RWPE1 (cell line): ENCODE data around the gene SSTR5.

Experiments used
- CTCF ChIA-PET: fragments of 350-600 bp; sonication (Branson Sonifier 250); formaldehyde crosslinking; extraction: SDS; loops from one replicate; lab custom pipeline; 2021; lab: Yijun Ruan, JAX
- POLR2A ChIA-PET: fragments of 400-600 bp; formaldehyde crosslinking; extraction: SDS; loops from one replicate; lab custom pipeline; 2020; ENCODE audit warnings: antibody characterized with exemption; ENCODE audit not compliant: low non-redundant PET; lab: Yijun Ruan, JAX
- DNase-seq: peaks from one replicate; pipeline ENCODE4 v3.0.0; 2012; ENCODE audit warnings: low spot score
- H3K27ac ChIP-seq: fragments of 450-650 bp; 2 replicates; pipeline ENCODE4 v1.5.1; 2017
- CTCF ChIP-seq: fragments of 450-650 bp; conservative IDR thresholded peaks from 2 replicates; pipeline ENCODE4 v1.5.1; 2017; ENCODE audit warnings: low read depth, mild to moderate bottlenecking

The SSTR5 gene

GRCh38 chr16:1056196-1056595 is 16.4 kb upstream of the SSTR5 start:
- ChIA-PET CTCF (interaction anchor here (0.7 to 2.1 kb wide), 3 partner anchors 12 to 57 kb away, joined by 3 to 11 read pairs (median 3); no protein-coding TSS in a partner anchor), POLR2A (no interaction called here)
- DNase-seq: no peak
- H3K27ac ChIP-seq: no peak overlapping the region
- TF ChIP-seq CTCF: no peak

GRCh38 chr16:1057252-1057932 is 15.2 kb upstream of the SSTR5 start:
- ChIA-PET CTCF (interaction anchor here (0.6 to 2.1 kb wide), 18 partner anchors 10 to 243 kb away, joined by 3 to 11 read pairs (median 4); no protein-coding TSS in a partner anchor), POLR2A (no interaction called here)
- TF ChIP-seq CTCF: peak; percentile 93
- peak; percentile 47 for DNase-seq
- H3K27ac ChIP-seq: no peak overlapping the region

- TF ChIP-seq CTCF: no peak
- ChIA-PET CTCF (interaction anchor here (0.6 to 1.4 kb wide), 9 partner anchors 10 to 244 kb away, joined by 3 to 10 read pairs (median 3); no protein-coding TSS in a partner anchor), POLR2A (no interaction called here)
- no peak overlapping the region for H3K27ac ChIP-seq
- DNase-seq: no peak
These were observed 14.3 kb upstream of the SSTR5 start for GRCh38 chr16:1058216-1058615.

- no peak for TF ChIP-seq CTCF
- ChIA-PET POLR2A (no interaction called here), CTCF (no interaction called here)
- H3K27ac ChIP-seq: no peak overlapping the region
- DNase-seq: no peak
These were observed 13.2 kb upstream of the SSTR5 start for GRCh38 chr16:1059310-1059709.

- CTCF ChIA-PET: interaction anchor here (0.6 to 0.7 kb wide), 2 partner anchors 40 to 174 kb away, joined by 3 to 7 read pairs; no protein-coding TSS in a partner anchor
- no peak for DNase-seq
- TF ChIP-seq CTCF: no peak
- no peak overlapping the region for H3K27ac ChIP-seq
- POLR2A ChIA-PET: no interaction called here
These were observed 11.9 kb upstream of the SSTR5 start for GRCh38 chr16:1060416-1061340.
